H1 (cell line): ENCODE measurements around the gene ALOX12. TPM values are rescaled to one million over a fixed set of nuclear protein-coding genes. Genes with fewer than 3 reads are reported as not detected.

Experiments used
- CTCF ChIA-PET: fragments of 300-600 bp; sonication (Branson Sonifier 250); formaldehyde crosslinking; loops from one replicate; lab custom pipeline; 2021; ENCODE audit not compliant: partially characterized antibody; lab: Charles Lee
- POLR2A ChIA-PET: fragments of 300-600 bp; sonication (Branson Sonifier 250); formaldehyde crosslinking; loops from one replicate; lab custom pipeline; 2021; ENCODE audit warnings: inconsistent platforms; ENCODE audit not compliant: partially characterized antibody; lab: Charles Lee
- DNase-seq, 2 experiments: peaks; one replicate each; pipeline versions ENCODE4 v3.0.0 to v3.0.0-alpha.2; 2010 to 2022; ENCODE audit warnings: low spot score in 2 of 2, low read depth in 1 of 2, mixed read lengths in 1 of 2
- FAIRE-seq: peaks from 2 replicates; lab custom pipeline; 2011; peaks lifted over from hg19 to GRCh38; lab: Jason Lieb, UNC
- H2AFZ ChIP-seq: 2 replicates; pipeline ENCODE4 v1.8.1; 2012; ENCODE audit warnings: low read length, inconsistent platforms
- H2AK5ac ChIP-seq: 2 replicates; pipeline ENCODE4 v1.6.1; 2013; ENCODE audit warnings: low read depth, low read length
- H2BK120ac ChIP-seq: replicated peaks from 2 replicates; pipeline ENCODE3; 2013; ENCODE audit warnings: low read depth, low read length, inconsistent platforms
- H2BK12ac ChIP-seq: 2 replicates; pipeline ENCODE4 v1.6.1; 2013; ENCODE audit warnings: low read depth, low read length
- H2BK15ac ChIP-seq: 2 replicates; pipeline ENCODE4 v1.6.1; 2013; ENCODE audit warnings: low read length
- H2BK20ac ChIP-seq: 2 replicates; pipeline ENCODE4 v1.6.1; 2013; ENCODE audit warnings: low read length
- H2BK5ac ChIP-seq: 2 replicates; pipeline ENCODE4 v1.6.1; 2013; ENCODE audit warnings: low read depth, low read length
- H3K14ac ChIP-seq: 2 replicates; pipeline ENCODE4 v1.6.1; 2013; ENCODE audit warnings: inconsistent platforms; ENCODE audit not compliant: insufficient read length
- H3K18ac ChIP-seq: 2 replicates; pipeline ENCODE4 v1.6.1; 2013; ENCODE audit warnings: low read length; ENCODE audit errors: extremely low read depth
- H3K23ac ChIP-seq: 2 replicates; pipeline ENCODE4 v1.6.1; 2013; ENCODE audit warnings: inconsistent platforms; ENCODE audit not compliant: insufficient read length
- H3K23me2 ChIP-seq: 2 replicates; pipeline ENCODE4 v1.6.1; 2013; ENCODE audit warnings: low read depth, low read length
- H3K27ac ChIP-seq: 2 replicates; pipeline ENCODE4 v1.6.1; 2011; ENCODE audit warnings: low read depth, low read length, inconsistent platforms
- H3K27me3 ChIP-seq, 4 experiments: replicated peaks in 1 of 4; 1 replicate in 1 of 4; 2 replicates in 3 of 4; pipeline versions ENCODE4 v1.6.1 to v1.8.1; 2011 to 2013; ENCODE audit warnings: low read length in 3 of 4, mild to moderate bottlenecking in 3 of 4, inconsistent platforms in 2 of 4, mixed read lengths in 2 of 4, moderate library complexity in 1 of 4; ENCODE audit not compliant: control insufficient read depth in 3 of 4, insufficient read depth in 3 of 4; ENCODE audit errors: extremely low read depth in 1 of 4
- H3K36me3 ChIP-seq, 4 experiments: 2 replicates each; pipeline versions ENCODE4 v1.6.1 to v1.8.1; 2011 to 2013; ENCODE audit warnings: mild to moderate bottlenecking in 4 of 4, low read length in 3 of 4, moderate library complexity in 2 of 4, control low read depth in 1 of 4, inconsistent platforms in 1 of 4; ENCODE audit not compliant: insufficient read depth in 4 of 4, control insufficient read depth in 2 of 4
- H3K4ac ChIP-seq: replicated peaks from 2 replicates; pipeline ENCODE3; 2013; ENCODE audit warnings: low read length, low read depth, mixed read lengths, inconsistent platforms; ENCODE audit not compliant: insufficient read length
- H3K4me1 ChIP-seq, 4 experiments: replicated peaks in 1 of 4; 1 replicate in 1 of 4; 2 replicates in 3 of 4; pipeline versions ENCODE4 v1.6.1 to v1.8.1; 2011 to 2013; ENCODE audit warnings: low read length in 3 of 4, inconsistent platforms in 2 of 4, mixed read lengths in 1 of 4; ENCODE audit not compliant: insufficient read depth in 4 of 4, control insufficient read depth in 3 of 4
- H3K4me2 ChIP-seq, 2 experiments: 2 replicates each; pipeline versions ENCODE4 v1.6.1 to v1.8.1; 2011 to 2013; ENCODE audit warnings: low read depth in 2 of 2, low read length in 2 of 2, control low read depth in 1 of 2, inconsistent platforms in 1 of 2, mild to moderate bottlenecking in 1 of 2; ENCODE audit not compliant: insufficient read depth in 1 of 2
- H3K4me3 ChIP-seq, 4 experiments: fragments of 200-600, 300-600 bp in 1 of 4; sonication (generic), shearing (Covaris generic), sonication (Bioruptor Twin) in 1 of 4; 2 replicates each; pipeline versions ENCODE4 v1.5.1 to v1.8.1; 2011 to 2016; ENCODE audit warnings: low read length in 4 of 4, low read depth in 3 of 4, control low read depth in 2 of 4, inconsistent platforms in 2 of 4, mild to moderate bottlenecking in 2 of 4, mixed read lengths in 1 of 4, moderate library complexity in 1 of 4; ENCODE audit not compliant: insufficient read depth in 2 of 4; ENCODE audit errors: extremely low read depth in 1 of 4
- H3K56ac ChIP-seq: replicated peaks from 2 replicates; pipeline ENCODE3; 2013; ENCODE audit warnings: low read depth, mild to moderate bottlenecking, mixed read lengths, low read length, inconsistent platforms; ENCODE audit not compliant: insufficient read length
- H3K79me1 ChIP-seq: 2 replicates; pipeline ENCODE4 v1.6.1; 2013; ENCODE audit warnings: low read depth, low read length, control low read depth
- H3K79me2 ChIP-seq, 2 experiments: 2 replicates each; pipeline versions ENCODE4 v1.6.1 to v1.8.1; 2012 to 2013; ENCODE audit warnings: low read length in 2 of 2, mild to moderate bottlenecking in 2 of 2, inconsistent platforms in 1 of 2; ENCODE audit not compliant: insufficient read depth in 2 of 2, control insufficient read depth in 1 of 2
- H3K9ac ChIP-seq, 4 experiments: replicated peaks in 1 of 4; 1 replicate in 1 of 4; 2 replicates in 3 of 4; pipeline versions ENCODE4 v1.6.1 to v1.8.1; 2011 to 2013; ENCODE audit warnings: low read depth in 3 of 4, low read length in 3 of 4, control low read depth in 2 of 4, mild to moderate bottlenecking in 2 of 4, moderate library complexity in 2 of 4, inconsistent platforms in 1 of 4; ENCODE audit errors: extremely low read depth in 1 of 4
- H3K9me3 ChIP-seq, 2 experiments: 2 replicates each; pipeline versions ENCODE4 v1.6.1 to v1.8.1; 2012 to 2013; ENCODE audit warnings: mild to moderate bottlenecking in 2 of 2, moderate library complexity in 2 of 2, control low read depth in 1 of 2, inconsistent platforms in 1 of 2, low read depth in 1 of 2, low read length in 1 of 2, mixed read lengths in 1 of 2; ENCODE audit not compliant: insufficient read depth in 2 of 2
- H4K20me1 ChIP-seq, 2 experiments: replicated peaks in 1 of 2; 2 replicates each; pipeline versions ENCODE3 to v1.8.1; 2011 to 2013; ENCODE audit warnings: inconsistent platforms in 2 of 2, low read length in 2 of 2, mild to moderate bottlenecking in 1 of 2; ENCODE audit not compliant: insufficient read depth in 2 of 2, control insufficient read depth in 1 of 2
- H4K5ac ChIP-seq: 2 replicates; pipeline ENCODE4 v1.6.1; 2013; ENCODE audit warnings: low read length, low read depth, mixed read lengths, inconsistent platforms; ENCODE audit not compliant: insufficient read length
- H4K8ac ChIP-seq: 2 replicates; pipeline ENCODE4 v1.8.0; 2013; ENCODE audit warnings: mild to moderate bottlenecking, moderate library complexity, low read length, inconsistent platforms; ENCODE audit not compliant: insufficient read depth; ENCODE audit errors: extremely low read depth
- H4K91ac ChIP-seq: replicated peaks from 2 replicates; pipeline ENCODE3; 2013; ENCODE audit warnings: low read length, mixed read lengths, inconsistent platforms; ENCODE audit not compliant: insufficient read length
- CTBP2 ChIP-seq: IDR thresholded peaks from 2 replicates; pipeline ENCODE4 v1.7.0; 2011; ENCODE audit warnings: borderline replicate concordance, mild to moderate bottlenecking, moderate library complexity, mixed read lengths, low read length; ENCODE audit not compliant: insufficient read depth, insufficient read length
- EZH2 ChIP-seq: fragments of 200-600 bp; sonication (generic); IDR thresholded peaks from 2 replicates; pipeline ENCODE4 v1.7.1; 2012; ENCODE audit warnings: low read depth, mild to moderate bottlenecking, moderate library complexity, low read length, inconsistent platforms; ENCODE audit not compliant: severe bottlenecking
- GTF2F1 ChIP-seq: IDR thresholded peaks from 2 replicates; pipeline ENCODE4 v1.6.1; 2012; ENCODE audit warnings: low read depth, low read length, improper control_type of control experiment, borderline replicate concordance
- WGBS, 2 experiments: shearing (Covaris generic) in 1 of 2; methylation state at CpG; one replicate each; pipeline versions ENCODE4 v1.1.6 to v1.1.7; 2013 to 2015; ENCODE audit warnings: low lambda C conversion rate in 2 of 2, mixed read lengths in 2 of 2, inconsistent platforms in 1 of 2, low coverage in 1 of 2, missing lambda C conversion rate in 1 of 2; ENCODE audit not compliant: insufficient replicate concordance in 2 of 2, insufficient coverage in 1 of 2, insufficient read length in 1 of 2; ENCODE audit errors: extremely low coverage in 1 of 2, missing lambda C conversion rate in 1 of 2; 5-methylcytosine and 5-hydroxymethylcytosine counted together
- polyA plus RNA-seq, 7 experiments: library from polyadenylated mRNA; depleted of rRNA in 3 of 7; stranded (reverse) in 5 of 7; unstranded in 2 of 7; fragments of >200 nt in 5 of 7; fragments of 200-250 nt in 2 of 7; gene quantifications; 1 replicate in 5 of 7; 2 replicates in 1 of 7; 4 replicates in 1 of 7; pipeline versions ENCODE4 v1.2.1 to v1.2.3, GENCODE V29; 2011 to 2013; ENCODE audit warnings: missing spikeins in 2 of 7, mixed read lengths in 2 of 7
- total RNA-seq: library from RNA; stranded (reverse); fragmentation: NEBNext Ultra II Directional; extraction: Animal tissue kit (Norgen Biotek cat#: 25700); gene quantifications from 2 replicates; pipeline ENCODE4 v1.2.1, GENCODE V29; 2021

The ALOX12 gene
- total and polyA plus RNA-seq, 2 of the 8 experiments (the other 6 are each of a cell fraction or from before 2014, with no cell fraction given) = 1.4 to 2.0 TPM

GRCh38 chr17:7056386-7056785 is 60.5 kb downstream of the ALOX12 start:
- no peaks in the 10 kb centered on the region for H4K20me1 ChIP-seq
- TF ChIP-seq EZH2 = no peak
- no peak for TF ChIP-seq CTBP2
- no peak for TF ChIP-seq GTF2F1

More at GRCh38 chr17:7056386-7056785, 60.5 kb downstream of the ALOX12 start:
- H4K5ac ChIP-seq = no peak overlapping the region
- H3K79me1 ChIP-seq = no peaks in the 10 kb centered on the region
- no peaks in the 10 kb centered on the region for H3K23me2 ChIP-seq
- no peak overlapping the region for H3K4me3 ChIP-seq
- H3K4ac ChIP-seq = no peak overlapping the region
- no peak overlapping the region for H3K23ac ChIP-seq
- H3K18ac ChIP-seq = no peak overlapping the region
- no peak overlapping the region for H2BK120ac ChIP-seq
- no peaks in the 10 kb centered on the region for H3K36me3 ChIP-seq
- no peak overlapping the region for H2BK20ac ChIP-seq
- no peak overlapping the region for H2BK5ac ChIP-seq
- no peaks in the 10 kb centered on the region for H3K27me3 ChIP-seq
- POLR2A ChIA-PET = interaction anchor here (0.7 to 1.0 kb wide), 2 partner anchors 44 to 118 kb away, joined by 3 to 4 read pairs; no protein-coding TSS in a partner anchor
- no peak for DNase-seq
- no peak overlapping the region for H2AFZ ChIP-seq
- H4K8ac ChIP-seq = no peak overlapping the region
- FAIRE-seq = no peak
- H3K4me1 ChIP-seq = no peaks in the 10 kb centered on the region; a peak in 1 of 7 replicates
- H3K56ac ChIP-seq = no peak overlapping the region
- H2AK5ac ChIP-seq = no peak overlapping the region
- H3K14ac ChIP-seq = no peak overlapping the region
- no peak overlapping the region for H3K9ac ChIP-seq
- H3K9me3 ChIP-seq = no peaks in the 10 kb centered on the region
- H3K79me2 ChIP-seq = no peaks in the 10 kb centered on the region
- CTCF ChIA-PET = interaction anchor here (0.6 to 17.5 kb wide), 2 partner anchors 84 to 974 kb away, joined by 3 to 434 read pairs; no protein-coding TSS in a partner anchor
- H4K91ac ChIP-seq = no peak overlapping the region
- H3K27ac ChIP-seq = no peak overlapping the region
- H2BK12ac ChIP-seq = no peak overlapping the region
- H2BK15ac ChIP-seq = no peak overlapping the region
- no peak overlapping the region for H3K4me2 ChIP-seq
- 97% methylated on average over 4 of the region's 4 CpGs; no CpG with 5 or more reads in 1 of the 2 experiments for WGBS, 2 experiments
